GM12878 (cell line): ENCODE results near the gene SLC20A1. TPM values are rescaled to one million over a fixed set of nuclear protein-coding genes. Genes with fewer than 3 reads are reported as not detected.

ENCODE experiments used
- ATAC-seq: fragments of 200-7000 bp; cut with Tn5 transposase; 3 replicates; pipeline ENCODE4 v1.9.1; 2020; ENCODE audit warnings: mild to moderate bottlenecking, moderate library complexity
- BruUV-seq: library from RNA; stranded (reverse); fragments of 400-500 nt; replicated peaks from 2 replicates; lab custom pipeline; 2021; lab: Mats Ljungman, UMichigan
- CTCF ChIA-PET: fragments of 300-600 bp; sonication (Branson Sonifier 250); formaldehyde crosslinking; extraction: SDS; loops from one replicate; lab custom pipeline; 2021; ENCODE audit warnings: inconsistent platforms; lab: Yijun Ruan, JAX
- POLR2A ChIA-PET: fragments of 350-600 bp; formaldehyde crosslinking; extraction: SDS; loops from one replicate; lab custom pipeline; 2021; ENCODE audit warnings: inconsistent platforms; lab: Charles Lee
- RAD21 ChIA-PET: fragments of 300-600 bp; sonication (Branson Sonifier 250); formaldehyde crosslinking; loops from one replicate; lab custom pipeline; 2023; ENCODE audit warnings: antibody characterized with exemption; ENCODE audit not compliant: unreplicated experiment; lab: Charles Lee
- SMC1A ChIA-PET: fragments of 300-600 bp; sonication (Branson Sonifier 250); formaldehyde crosslinking; loops from one replicate; lab custom pipeline; 2023; ENCODE audit not compliant: unreplicated experiment, uncharacterized antibody; lab: Charles Lee
- DNase-seq: peaks from one replicate; pipeline ENCODE4 v3.0.0-alpha.2; 2011; ENCODE audit warnings: low read depth, low spot score
- FAIRE-seq: peaks from 3 replicates; lab custom pipeline; 2011; peaks lifted over from hg19 to GRCh38; lab: Jason Lieb, UNC
- H2AFZ ChIP-seq: 2 replicates; pipeline ENCODE4 v1.6.0; 2011; ENCODE audit warnings: low read depth, low read length, control low read depth; ENCODE audit not compliant: control insufficient read depth
- H3K27ac ChIP-seq: 2 replicates; pipeline ENCODE4 v1.5.1; 2011; ENCODE audit warnings: control low read depth; ENCODE audit not compliant: control insufficient read depth, insufficient read depth
- H3K27me3 ChIP-seq, 2 experiments: replicated peaks in 1 of 2; 2 replicates each; pipeline versions ENCODE4 v1.6.0 to v1.6.1; 2011; ENCODE audit warnings: low read length in 1 of 2; ENCODE audit not compliant: control insufficient read depth in 2 of 2, insufficient read depth in 2 of 2
- H3K36me3 ChIP-seq, 2 experiments: 2 replicates each; pipeline ENCODE4 v1.5.1; 2011; ENCODE audit warnings: low read length in 1 of 2; ENCODE audit not compliant: control insufficient read depth in 2 of 2, insufficient read depth in 2 of 2
- H3K4me1 ChIP-seq: 2 replicates; pipeline ENCODE4 v1.6.1; 2011; ENCODE audit warnings: mild to moderate bottlenecking, low read length, moderate library complexity, mixed read lengths; ENCODE audit not compliant: control insufficient read depth, insufficient read depth
- H3K4me2 ChIP-seq: 2 replicates; pipeline ENCODE4 v1.6.0; 2011; ENCODE audit warnings: control low read depth; ENCODE audit not compliant: control insufficient read depth, insufficient read depth
- H3K4me3 ChIP-seq: fragments of 200-600 bp; sonication (generic); 2 replicates; pipeline ENCODE4 v1.5.1; 2016
- H3K79me2 ChIP-seq: 2 replicates; pipeline ENCODE4 v1.6.0; 2011; ENCODE audit warnings: low read length; ENCODE audit not compliant: control insufficient read depth, insufficient read depth
- H3K9ac ChIP-seq: 2 replicates; pipeline ENCODE4 v1.8.0; 2011; ENCODE audit warnings: low read length, control low read depth, mixed read lengths; ENCODE audit not compliant: control insufficient read depth, insufficient read depth
- H3K9me3 ChIP-seq: replicated peaks from 3 replicates; pipeline ENCODE4 v1.5.1; 2011; ENCODE audit warnings: mild to moderate bottlenecking, low read length; ENCODE audit not compliant: control insufficient read depth, insufficient read depth
- H4K20me1 ChIP-seq: 2 replicates; pipeline ENCODE4 v1.6.0; 2011; ENCODE audit not compliant: control insufficient read depth, insufficient read depth
- BHLHE40 ChIP-seq, 2 experiments: fragments of 450-650 bp in 1 of 2; IDR thresholded peaks; 2 replicates each; pipeline ENCODE4 v1.6.1; 2011 to 2017; ENCODE audit warnings: low read depth in 2 of 2, borderline replicate concordance in 1 of 2, improper control_type of control experiment in 1 of 2, low read length in 1 of 2, mild to moderate bottlenecking in 1 of 2
- CBX5 ChIP-seq: sonication (generic); IDR thresholded peaks from 2 replicates; pipeline ENCODE4 v1.6.1; 2016; ENCODE audit warnings: low read depth, moderate library complexity, mild to moderate bottlenecking, inconsistent platforms
- CHD1 ChIP-seq: IDR thresholded peaks from 2 replicates; pipeline ENCODE4 v1.6.1; 2012; ENCODE audit warnings: low read depth, low read length, improper control_type of control experiment
- CHD2 ChIP-seq: IDR thresholded peaks from 2 replicates; pipeline ENCODE4 v1.6.1; 2011; ENCODE audit warnings: low read depth, low read length, improper control_type of control experiment, borderline replicate concordance
- HDGF ChIP-seq: fragments of 450-650 bp; IDR thresholded peaks from 2 replicates; pipeline ENCODE4 v1.6.1; 2016; ENCODE audit warnings: antibody characterized with exemption
- RFX5 ChIP-seq: IDR thresholded peaks from 2 replicates; pipeline ENCODE4 v1.6.1; 2011; ENCODE audit warnings: low read depth, low read length, improper control_type of control experiment
- SIX5 ChIP-seq: IDR thresholded peaks from 2 replicates; pipeline ENCODE4 v1.6.1; 2011; ENCODE audit warnings: mild to moderate bottlenecking, low read depth, low read length, moderate library complexity; ENCODE audit not compliant: severe bottlenecking
- SMAD1 ChIP-seq: fragments of 450-650 bp; IDR thresholded peaks from 2 replicates; pipeline ENCODE4 v1.6.1; 2018; ENCODE audit warnings: mild to moderate bottlenecking, low read depth; ENCODE audit not compliant: partially characterized antibody
- SPI1 ChIP-seq: IDR thresholded peaks from 2 replicates; pipeline ENCODE4 v1.6.1; 2011; ENCODE audit warnings: low read depth, mild to moderate bottlenecking, low read length, moderate library complexity, borderline replicate concordance; ENCODE audit not compliant: insufficient read depth
- ZNF207 ChIP-seq: fragments of 450-650 bp; IDR thresholded peaks from 2 replicates; pipeline ENCODE4 v1.6.1; 2014; ENCODE audit warnings: antibody characterized with exemption, mild to moderate bottlenecking, borderline replicate concordance
- ZNF384 ChIP-seq: IDR thresholded peaks from 2 replicates; pipeline ENCODE4 v1.6.1; 2012; ENCODE audit warnings: low read depth, mild to moderate bottlenecking, low read length, improper control_type of control experiment, borderline replicate concordance
- ZNF622 ChIP-seq: fragments of 450-650 bp; IDR thresholded peaks from 2 replicates; pipeline ENCODE4 v1.6.1; 2017; ENCODE audit warnings: mild to moderate bottlenecking, inconsistent platforms
- WGBS: methylation state at CpG from one replicate; pipeline ENCODE4 v1.1.6; 2016; ENCODE audit warnings: low lambda C conversion rate; ENCODE audit not compliant: insufficient replicate concordance, insufficient coverage; ENCODE audit errors: missing lambda C conversion rate; 5-methylcytosine and 5-hydroxymethylcytosine counted together
- in situ Hi-C: fragments of 300-500 bp; cut with MboI; formaldehyde crosslinking; loops from 9 replicates; pipeline ENCODE4 v1.14.3; 2018; ENCODE audit warnings: mixed read lengths
- intact Hi-C: fragments of 100-400 bp; cut with micrococcal nuclease; formaldehyde crosslinking; loops from one replicate; pipeline ENCODE4 v1.14.2; 2022; ENCODE audit not compliant: unreplicated experiment
- polyA plus RNA-seq, 11 experiments: library from polyadenylated mRNA; depleted of rRNA in 4 of 11; unstranded in 6 of 11; stranded (reverse) in 5 of 11; fragments of >200 nt; fragmentation: Nextera tagmentation in 4 of 11; fragmentation: Illumina TruSeq in 1 of 11; extraction: Ambion mirVana in 4 of 11; extraction: Trizol in 1 of 11; gene quantifications; 1 replicate in 1 of 11; 2 replicates in 10 of 11; pipeline versions ENCODE4 v1.2.1 to v1.2.3, GENCODE V29; 2011 to 2016; ENCODE audit warnings: inconsistent platforms in 2 of 11, missing spikeins in 2 of 11, low read depth in 1 of 11
- total RNA-seq, 4 experiments: library from RNA; depleted of rRNA in 3 of 4; stranded (reverse); fragments of >200 nt in 3 of 4; fragmentation: Illumina TruSeq in 1 of 4; extraction: Trizol in 1 of 4; gene quantifications; 2 replicates each; pipeline versions ENCODE4 v1.2.1 to v1.2.3, GENCODE V29; 2013 to 2021
- TF ChIP-seq, protein P1 (sequence below): fragments of 450-650 bp; IDR thresholded peaks from 2 replicates; pipeline ENCODE4 v1.6.1; 2017; ENCODE audit warnings: borderline replicate concordance
- TF ChIP-seq, protein P2 (sequence below), 3 experiments: IDR thresholded peaks in 2 of 3; conservative IDR thresholded peaks in 1 of 3; 2 replicates each; pipeline ENCODE4 v1.5.1; 2011; ENCODE audit warnings: low read depth in 3 of 3, low read length in 3 of 3, mild to moderate bottlenecking in 3 of 3, control low read depth in 2 of 3, moderate library complexity in 2 of 3, inconsistent platforms in 1 of 3, mixed read lengths in 1 of 3; ENCODE audit not compliant: control insufficient read depth in 2 of 3, insufficient read depth in 1 of 3; ENCODE audit errors: extremely low read depth in 1 of 3
- TF ChIP-seq, protein P3 (sequence below): fragments of 450-650 bp; IDR thresholded peaks from 2 replicates; pipeline ENCODE4 v1.6.1; 2017; ENCODE audit warnings: mild to moderate bottlenecking

SLC20A1 gene
- total and polyA plus RNA-seq, 10 of the 15 experiments (the other 5 are each of a cell fraction or from before 2014, with no cell fraction given) = 21.2 to 59.1 (median 43.2) TPM

DNA sequence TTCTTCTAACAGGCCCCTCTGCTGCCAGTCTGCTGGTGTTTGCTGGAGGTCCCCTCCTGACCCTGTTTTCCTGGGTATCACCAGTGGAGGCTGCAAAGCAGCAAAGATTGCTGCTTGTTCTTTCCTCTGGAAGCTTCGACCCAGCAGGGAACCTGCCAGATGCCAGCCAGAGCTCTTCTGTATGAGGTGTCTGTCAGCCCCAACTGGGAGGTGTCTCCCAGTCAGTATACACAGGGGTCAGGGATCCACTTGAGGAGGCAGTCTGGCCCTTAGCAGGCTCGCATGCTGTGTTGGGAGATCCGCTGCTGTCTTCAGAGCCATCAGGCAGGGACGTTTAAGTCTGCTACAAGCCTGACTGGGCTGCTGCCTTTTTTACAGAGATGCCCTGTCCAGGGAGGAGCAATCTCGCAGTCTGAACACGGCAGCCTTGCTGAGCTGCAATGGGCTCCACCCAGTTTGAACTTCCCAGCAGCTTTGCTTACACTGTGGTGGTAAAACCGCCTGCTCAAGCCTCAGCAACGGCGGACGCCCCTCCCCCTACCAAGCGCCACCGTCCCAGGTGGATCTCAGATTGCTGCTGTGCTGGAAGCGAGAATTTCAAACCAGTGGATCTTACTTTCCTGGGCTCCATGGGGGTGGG is 31.4 kb upstream of the SLC20A1 start:
- no TSS peak for BruUV-seq
- in situ Hi-C loops = loop anchor here (10.0 kb wide), 1 partner anchor 340 kb away; no protein-coding TSS in a partner anchor
- peaks cover 0 to 2% of the 10 kb centered on the region in 2 experiments; a peak in 2 of 4 replicates for H3K27me3 ChIP-seq
- no peaks in the 10 kb centered on the region for H3K36me3 ChIP-seq
- no peaks in the 10 kb centered on the region for H4K20me1 ChIP-seq
- ChIA-PET RAD21 (no interaction called here), POLR2A (no interaction called here), SMC1A (no interaction called here), CTCF (interaction anchor here (3.3 kb wide), 1 partner anchor 111 kb away, joined by 8 read pairs; no protein-coding TSS in a partner anchor)
- no peak overlapping the region for H3K4me3 ChIP-seq
- intact Hi-C loops = no loop called here
- TF ChIP-seq ZNF622 (no peak), ZNF207 (no peak), BHLHE40 (IDR thresholded peaks at IDR 0.05; ENCODE audit: borderline replicate concordance in 1 of 2, low read depth in 2 of 2, low read length in 1 of 2) (no peak), SMAD1 (no peak), CBX5 (no peak), RFX5 (no peak), SIX5 (no peak), HDGF (no peak), CHD2 (no peak), ZNF384 (no peak), CHD1 (no peak), SPI1 (no peak)
- TF ChIP-seq, protein P1, sequence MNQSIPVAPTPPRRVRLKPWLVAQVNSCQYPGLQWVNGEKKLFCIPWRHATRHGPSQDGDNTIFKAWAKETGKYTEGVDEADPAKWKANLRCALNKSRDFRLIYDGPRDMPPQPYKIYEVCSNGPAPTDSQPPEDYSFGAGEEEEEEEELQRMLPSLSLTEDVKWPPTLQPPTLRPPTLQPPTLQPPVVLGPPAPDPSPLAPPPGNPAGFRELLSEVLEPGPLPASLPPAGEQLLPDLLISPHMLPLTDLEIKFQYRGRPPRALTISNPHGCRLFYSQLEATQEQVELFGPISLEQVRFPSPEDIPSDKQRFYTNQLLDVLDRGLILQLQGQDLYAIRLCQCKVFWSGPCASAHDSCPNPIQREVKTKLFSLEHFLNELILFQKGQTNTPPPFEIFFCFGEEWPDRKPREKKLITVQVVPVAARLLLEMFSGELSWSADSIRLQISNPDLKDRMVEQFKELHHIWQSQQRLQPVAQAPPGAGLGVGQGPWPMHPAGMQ = no peak
- TF ChIP-seq, protein P2, sequence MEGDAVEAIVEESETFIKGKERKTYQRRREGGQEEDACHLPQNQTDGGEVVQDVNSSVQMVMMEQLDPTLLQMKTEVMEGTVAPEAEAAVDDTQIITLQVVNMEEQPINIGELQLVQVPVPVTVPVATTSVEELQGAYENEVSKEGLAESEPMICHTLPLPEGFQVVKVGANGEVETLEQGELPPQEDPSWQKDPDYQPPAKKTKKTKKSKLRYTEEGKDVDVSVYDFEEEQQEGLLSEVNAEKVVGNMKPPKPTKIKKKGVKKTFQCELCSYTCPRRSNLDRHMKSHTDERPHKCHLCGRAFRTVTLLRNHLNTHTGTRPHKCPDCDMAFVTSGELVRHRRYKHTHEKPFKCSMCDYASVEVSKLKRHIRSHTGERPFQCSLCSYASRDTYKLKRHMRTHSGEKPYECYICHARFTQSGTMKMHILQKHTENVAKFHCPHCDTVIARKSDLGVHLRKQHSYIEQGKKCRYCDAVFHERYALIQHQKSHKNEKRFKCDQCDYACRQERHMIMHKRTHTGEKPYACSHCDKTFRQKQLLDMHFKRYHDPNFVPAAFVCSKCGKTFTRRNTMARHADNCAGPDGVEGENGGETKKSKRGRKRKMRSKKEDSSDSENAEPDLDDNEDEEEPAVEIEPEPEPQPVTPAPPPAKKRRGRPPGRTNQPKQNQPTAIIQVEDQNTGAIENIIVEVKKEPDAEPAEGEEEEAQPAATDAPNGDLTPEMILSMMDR (IDR thresholded peaks at IDR 0.05 in 2 of 3, conservative IDR thresholded peaks at IDR 0.05 in 1 of 3; ENCODE audit: control insufficient read depth in 2 of 3, extremely low read depth in 1 of 3, insufficient read depth in 1 of 3, low read depth in 3 of 3, low read length in 3 of 3) = no peak
- TF ChIP-seq, protein P3, sequence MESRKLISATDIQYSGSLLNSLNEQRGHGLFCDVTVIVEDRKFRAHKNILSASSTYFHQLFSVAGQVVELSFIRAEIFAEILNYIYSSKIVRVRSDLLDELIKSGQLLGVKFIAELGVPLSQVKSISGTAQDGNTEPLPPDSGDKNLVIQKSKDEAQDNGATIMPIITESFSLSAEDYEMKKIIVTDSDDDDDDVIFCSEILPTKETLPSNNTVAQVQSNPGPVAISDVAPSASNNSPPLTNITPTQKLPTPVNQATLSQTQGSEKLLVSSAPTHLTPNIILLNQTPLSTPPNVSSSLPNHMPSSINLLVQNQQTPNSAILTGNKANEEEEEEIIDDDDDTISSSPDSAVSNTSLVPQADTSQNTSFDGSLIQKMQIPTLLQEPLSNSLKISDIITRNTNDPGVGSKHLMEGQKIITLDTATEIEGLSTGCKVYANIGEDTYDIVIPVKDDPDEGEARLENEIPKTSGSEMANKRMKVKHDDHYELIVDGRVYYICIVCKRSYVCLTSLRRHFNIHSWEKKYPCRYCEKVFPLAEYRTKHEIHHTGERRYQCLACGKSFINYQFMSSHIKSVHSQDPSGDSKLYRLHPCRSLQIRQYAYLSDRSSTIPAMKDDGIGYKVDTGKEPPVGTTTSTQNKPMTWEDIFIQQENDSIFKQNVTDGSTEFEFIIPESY = no peak
- no peaks in the 10 kb centered on the region for H3K4me1 ChIP-seq
- no peaks in the 10 kb centered on the region for H3K79me2 ChIP-seq
- no peak overlapping the region for H3K4me2 ChIP-seq
- ATAC-seq (no peak), DNase-seq (no peak), FAIRE-seq (no peak)
- H3K9ac ChIP-seq = no peak overlapping the region
- no peak overlapping the region for H3K27ac ChIP-seq
- H2AFZ ChIP-seq = no peak overlapping the region
- WGBS = 44% methylated on average over 13 of the region's 13 CpGs
- no peaks in the 10 kb centered on the region for H3K9me3 ChIP-seq
